ENCODE data around the gene CEP128.

The CEP128 gene

DNA sequence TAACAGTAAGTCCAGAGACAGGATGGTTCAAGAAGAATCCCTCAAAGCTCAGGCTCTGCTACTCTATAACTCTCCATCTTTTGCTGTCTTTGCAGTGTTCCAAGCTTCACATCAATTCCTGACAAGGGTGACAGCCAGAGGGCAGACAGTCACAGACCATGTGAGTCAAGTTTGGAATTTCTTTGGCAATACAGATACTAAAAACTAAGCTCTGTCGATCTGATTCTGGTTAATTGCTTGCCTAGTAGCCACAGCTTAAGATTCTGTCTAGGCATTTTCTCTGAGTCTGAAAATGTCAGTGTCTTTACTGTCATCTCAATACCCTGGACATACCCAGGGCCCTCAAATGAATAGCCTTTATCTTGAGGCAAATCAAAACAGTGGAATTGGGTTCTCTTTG, 153.7 kb downstream of the CEP128 start:
- no peak for DNase-seq (ENCODE audit: low read depth)
- TF ChIP-seq, protein P1, sequence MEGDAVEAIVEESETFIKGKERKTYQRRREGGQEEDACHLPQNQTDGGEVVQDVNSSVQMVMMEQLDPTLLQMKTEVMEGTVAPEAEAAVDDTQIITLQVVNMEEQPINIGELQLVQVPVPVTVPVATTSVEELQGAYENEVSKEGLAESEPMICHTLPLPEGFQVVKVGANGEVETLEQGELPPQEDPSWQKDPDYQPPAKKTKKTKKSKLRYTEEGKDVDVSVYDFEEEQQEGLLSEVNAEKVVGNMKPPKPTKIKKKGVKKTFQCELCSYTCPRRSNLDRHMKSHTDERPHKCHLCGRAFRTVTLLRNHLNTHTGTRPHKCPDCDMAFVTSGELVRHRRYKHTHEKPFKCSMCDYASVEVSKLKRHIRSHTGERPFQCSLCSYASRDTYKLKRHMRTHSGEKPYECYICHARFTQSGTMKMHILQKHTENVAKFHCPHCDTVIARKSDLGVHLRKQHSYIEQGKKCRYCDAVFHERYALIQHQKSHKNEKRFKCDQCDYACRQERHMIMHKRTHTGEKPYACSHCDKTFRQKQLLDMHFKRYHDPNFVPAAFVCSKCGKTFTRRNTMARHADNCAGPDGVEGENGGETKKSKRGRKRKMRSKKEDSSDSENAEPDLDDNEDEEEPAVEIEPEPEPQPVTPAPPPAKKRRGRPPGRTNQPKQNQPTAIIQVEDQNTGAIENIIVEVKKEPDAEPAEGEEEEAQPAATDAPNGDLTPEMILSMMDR (IDR thresholded peaks at IDR 0.05; ENCODE audit: low read depth, low read length, missing control alignments), result no peak
- no peak overlapping the region for H3K4me3 ChIP-seq (ENCODE audit: low read depth, low read length)

DNA sequence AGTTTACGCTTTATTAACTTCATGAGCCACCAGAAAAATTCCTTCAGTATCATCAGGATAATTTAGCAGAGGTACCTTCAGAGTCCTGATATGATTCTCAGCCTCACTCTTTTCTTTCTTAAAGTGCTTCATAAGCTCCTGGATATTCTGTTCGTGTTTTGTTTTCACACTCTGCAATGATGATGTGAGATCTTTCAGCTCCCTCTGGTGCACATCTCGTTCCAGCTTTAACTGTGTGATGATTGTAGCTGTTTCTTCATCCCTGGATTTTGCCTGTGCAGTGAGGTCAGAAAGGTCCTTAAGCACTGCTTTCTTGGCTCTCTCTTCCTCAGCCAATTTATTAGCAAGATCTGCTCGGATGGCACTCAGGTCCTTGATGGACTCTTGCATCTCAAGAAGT, 156.7 kb downstream of the CEP128 start:
- DNase-seq (ENCODE audit: low read depth), result no peak
- TF ChIP-seq, protein P1 (IDR thresholded peaks at IDR 0.05; ENCODE audit: low read depth, low read length, missing control alignments), result no peak
- H3K4me3 ChIP-seq (ENCODE audit: low read depth, low read length), result no peak overlapping the region

GRCh38 chr14:80781972-80782367, 159.6 kb downstream of the CEP128 start:
- DNase-seq (ENCODE audit: low read depth), result no peak

GRCh38 chr14:80780500-80780899, 161.0 kb downstream of the CEP128 start:
- DNase-seq (ENCODE audit: low read depth), result no peak
- TF ChIP-seq, protein P1 (IDR thresholded peaks at IDR 0.05; ENCODE audit: low read depth, low read length, missing control alignments), result no peak
- H3K4me3 ChIP-seq (ENCODE audit: low read depth, low read length), result no peak overlapping the region

More at GRCh38 chr14:80781972-80782367, 159.6 kb downstream of the CEP128 start:
- no peak overlapping the region for H3K4me3 ChIP-seq (ENCODE audit: low read depth, low read length)
- TF ChIP-seq, protein P1 (IDR thresholded peaks at IDR 0.05; ENCODE audit: low read depth, low read length, missing control alignments), result no peak

GRCh38 chr14:80776657-80777056, 164.9 kb downstream of the CEP128 start:
- TF ChIP-seq, protein P1 (IDR thresholded peaks at IDR 0.05; ENCODE audit: low read depth, low read length, missing control alignments), result no peak
- DNase-seq (ENCODE audit: low read depth), result no peak
- H3K4me3 ChIP-seq (ENCODE audit: low read depth, low read length), result no peak overlapping the region

- no peak overlapping the region for H3K4me3 ChIP-seq (ENCODE audit: low read depth, low read length)
- TF ChIP-seq, protein P1 (IDR thresholded peaks at IDR 0.05; ENCODE audit: low read depth, low read length, missing control alignments), result no peak
- DNase-seq (ENCODE audit: low read depth), result no peak
Measured at GRCh38 chr14:80776186-80776585, 165.4 kb downstream of the CEP128 start.

GRCh38 chr14:80772504-80772903, 169.0 kb downstream of the CEP128 start:
- no peak for DNase-seq (ENCODE audit: low read depth)
- TF ChIP-seq, protein P1 (IDR thresholded peaks at IDR 0.05; ENCODE audit: low read depth, low read length, missing control alignments), result no peak
- H3K4me3 ChIP-seq (ENCODE audit: low read depth, low read length), result no peak overlapping the region
